SJCRH30 (cell line): Measurements from ENCODE around the gene PCSK9. TPM values are rescaled to one million over a fixed set of nuclear protein-coding genes. Genes with fewer than 3 reads are reported as not detected.

Source experiments
- DNase-seq, 2 experiments: peaks; one replicate each; pipeline ENCODE4 v3.0.0-alpha.2; 2015 to 2020
- H3K27ac ChIP-seq: fragments of 250-450 bp; sonication (Bioruptor Pico); 2 replicates; pipeline ENCODE4 v1.5.1; 2020; ENCODE audit warnings: mild to moderate bottlenecking, moderate library complexity
- H3K27me3 ChIP-seq: fragments of 250-450 bp; sonication (Bioruptor Pico); 2 replicates; pipeline ENCODE4 v1.5.1; 2020; ENCODE audit warnings: mild to moderate bottlenecking, moderate library complexity
- H3K36me3 ChIP-seq: fragments of 250-450 bp; sonication (Bioruptor Pico); 2 replicates; pipeline ENCODE4 v1.5.1; 2020; ENCODE audit warnings: mild to moderate bottlenecking, moderate library complexity
- H3K4me1 ChIP-seq: fragments of 250-450 bp; sonication (Bioruptor Pico); 2 replicates; pipeline ENCODE4 v1.5.1; 2020; ENCODE audit warnings: mild to moderate bottlenecking, moderate library complexity
- H3K4me3 ChIP-seq: fragments of 250-450 bp; sonication (Bioruptor Pico); 2 replicates; pipeline ENCODE4 v1.5.1; 2020; ENCODE audit warnings: mild to moderate bottlenecking, moderate library complexity
- H3K9me3 ChIP-seq: fragments of 250-450 bp; sonication (Bioruptor Pico); replicated peaks from 2 replicates; pipeline ENCODE4 v1.5.1; 2020; ENCODE audit warnings: mild to moderate bottlenecking, moderate library complexity
- total RNA-seq: library from RNA; depleted of rRNA; stranded (reverse); fragments of >200 nt; shearing (Covaris generic); gene quantifications from 2 replicates; pipeline ENCODE4 v1.2.3, GENCODE V29; 2014

Gene PCSK9
- total RNA-seq, 1 experiment from 2014 or later, result 0.22 TPM

DNA sequence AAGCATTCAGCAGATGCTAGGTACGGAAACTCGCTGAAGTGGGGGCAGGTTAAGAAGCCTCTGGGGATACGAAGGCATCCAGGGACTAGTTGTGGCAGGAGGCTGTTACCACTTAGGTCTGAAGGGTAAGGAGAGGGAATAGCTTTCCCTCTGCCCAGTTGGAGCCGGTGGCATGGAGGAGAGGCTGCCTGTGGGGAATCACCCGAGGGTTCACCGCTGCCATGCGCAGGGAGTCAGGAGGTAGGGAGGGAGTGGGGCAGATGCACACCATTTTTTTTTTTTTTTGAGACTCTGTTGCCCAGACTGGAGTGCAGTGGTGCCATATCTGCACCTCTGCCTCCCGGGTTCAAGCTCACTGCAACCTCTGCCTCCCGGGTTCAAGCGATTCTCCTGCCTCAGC, 6.1 kb downstream of the PCSK9 start:
- Histone ChIP-seq H3K4me1 (no peaks in the 10 kb centered on the region; the same call in 1 of the 2 replicates), H3K9me3 (no peaks in the 10 kb centered on the region), H3K27me3 (peaks cover 4% of the 10 kb centered on the region; the same call in 1 of the 2 replicates), H3K27ac (no peak overlapping the region), H3K36me3 (no peaks in the 10 kb centered on the region), H3K4me3 (no peak overlapping the region)
- DNase-seq, result no peak

DNA sequence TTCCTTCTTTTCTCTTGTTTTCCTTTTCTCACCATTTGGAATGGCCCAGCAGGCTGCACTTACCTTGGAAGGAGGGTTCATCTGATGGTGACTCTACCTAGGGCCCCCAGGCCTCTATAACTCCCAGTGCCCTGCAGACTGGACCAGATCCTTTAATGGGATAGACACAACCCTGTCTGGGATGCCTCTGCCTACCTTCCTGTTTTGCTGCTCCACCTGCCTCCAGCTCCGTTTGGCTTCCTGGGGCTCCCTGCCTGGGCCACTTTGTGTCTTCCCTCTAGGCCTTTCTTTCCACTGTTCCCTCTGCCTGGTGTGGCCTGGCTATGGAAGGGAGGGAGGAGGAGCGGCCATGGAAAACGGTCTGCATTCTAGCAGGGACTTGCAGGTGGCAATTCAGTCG, 7.5 kb downstream of the PCSK9 start:
- H3K4me3 ChIP-seq, result no peak overlapping the region
- no peak for DNase-seq
- no peaks in the 10 kb centered on the region; the same call in 1 of the 2 replicates for H3K4me1 ChIP-seq
- no peak overlapping the region for H3K27ac ChIP-seq
- peaks cover 12% of the 10 kb centered on the region for H3K27me3 ChIP-seq
- no peaks in the 10 kb centered on the region for H3K36me3 ChIP-seq
- no peaks in the 10 kb centered on the region for H3K9me3 ChIP-seq

DNA sequence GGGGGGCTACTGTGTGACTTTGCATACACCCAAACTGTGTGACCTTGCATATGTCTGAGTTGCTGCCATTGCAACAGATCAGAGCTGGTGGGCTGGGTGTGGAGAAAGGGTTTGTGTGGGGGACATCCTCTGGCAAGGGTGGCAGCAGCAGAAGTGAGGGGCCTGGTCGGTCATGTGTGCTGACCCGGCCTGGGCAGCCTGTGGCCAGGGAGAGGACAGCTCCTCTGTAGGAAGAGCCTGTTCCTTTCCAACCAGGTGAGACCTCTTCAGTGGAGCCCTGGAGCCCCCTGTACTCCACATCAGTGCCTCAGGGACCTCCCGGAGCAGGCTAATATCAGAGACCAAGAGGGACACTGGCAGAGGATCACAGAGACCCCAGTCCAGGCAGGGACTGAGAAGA, 8.3 kb downstream of the PCSK9 start:
- DNase-seq, result no peak
- H3K4me3 ChIP-seq, result no peak overlapping the region
- no peaks in the 10 kb centered on the region; the same call in 1 of the 2 replicates for H3K4me1 ChIP-seq
- H3K9me3 ChIP-seq, result no peaks in the 10 kb centered on the region
- no peaks in the 10 kb centered on the region for H3K36me3 ChIP-seq
- no peak overlapping the region for H3K27ac ChIP-seq
- H3K27me3 ChIP-seq, result peaks cover 12% of the 10 kb centered on the region

DNA sequence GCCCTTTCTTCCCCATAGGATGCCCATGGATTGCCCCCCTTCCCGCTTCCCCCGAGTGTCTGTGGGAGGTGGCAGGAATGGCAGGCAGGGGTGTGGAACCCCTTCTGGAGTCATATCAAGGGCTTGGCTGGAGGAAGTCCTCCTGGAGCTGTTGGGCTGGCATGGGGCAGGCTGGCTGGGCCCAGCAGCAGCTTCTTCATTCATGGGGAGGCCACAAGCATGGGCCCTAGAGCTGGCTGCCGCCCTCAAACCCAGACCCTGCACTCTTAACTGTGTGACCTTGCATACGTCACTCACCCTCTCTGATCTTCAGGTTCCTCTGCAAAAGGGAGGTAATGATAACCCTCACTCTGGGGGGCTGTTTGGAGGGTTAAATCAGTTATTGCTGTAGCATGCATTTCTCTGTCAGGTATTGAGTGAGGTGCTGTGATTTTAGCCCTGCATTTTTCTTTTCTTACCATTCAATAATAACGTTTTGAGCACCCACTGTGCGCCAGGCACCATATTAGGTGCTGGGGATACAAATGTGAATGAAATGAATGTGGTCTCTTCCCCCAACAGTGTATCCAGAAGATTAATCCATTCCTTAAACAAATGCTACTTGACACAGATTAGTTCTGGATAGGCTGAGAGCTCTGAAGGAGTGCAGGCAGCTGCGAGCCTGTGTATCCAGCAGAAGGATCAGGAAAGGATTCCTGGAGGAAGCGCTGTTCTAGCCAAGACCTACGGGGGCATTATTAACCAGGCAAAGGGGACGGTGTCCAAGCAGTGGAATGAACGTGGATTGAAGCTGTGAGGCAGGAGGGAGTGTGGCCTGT, 9.3 kb downstream of the PCSK9 start:
- Histone ChIP-seq H3K27me3 (peaks cover 12% of the 10 kb centered on the region), H3K9me3 (no peaks in the 10 kb centered on the region), H3K4me3 (no peak overlapping the region), H3K4me1 (no peaks in the 10 kb centered on the region; the same call in 1 of the 2 replicates), H3K27ac (no peak overlapping the region), H3K36me3 (no peaks in the 10 kb centered on the region)
- DNase-seq, result peak; percentile 34 to 52

DNA sequence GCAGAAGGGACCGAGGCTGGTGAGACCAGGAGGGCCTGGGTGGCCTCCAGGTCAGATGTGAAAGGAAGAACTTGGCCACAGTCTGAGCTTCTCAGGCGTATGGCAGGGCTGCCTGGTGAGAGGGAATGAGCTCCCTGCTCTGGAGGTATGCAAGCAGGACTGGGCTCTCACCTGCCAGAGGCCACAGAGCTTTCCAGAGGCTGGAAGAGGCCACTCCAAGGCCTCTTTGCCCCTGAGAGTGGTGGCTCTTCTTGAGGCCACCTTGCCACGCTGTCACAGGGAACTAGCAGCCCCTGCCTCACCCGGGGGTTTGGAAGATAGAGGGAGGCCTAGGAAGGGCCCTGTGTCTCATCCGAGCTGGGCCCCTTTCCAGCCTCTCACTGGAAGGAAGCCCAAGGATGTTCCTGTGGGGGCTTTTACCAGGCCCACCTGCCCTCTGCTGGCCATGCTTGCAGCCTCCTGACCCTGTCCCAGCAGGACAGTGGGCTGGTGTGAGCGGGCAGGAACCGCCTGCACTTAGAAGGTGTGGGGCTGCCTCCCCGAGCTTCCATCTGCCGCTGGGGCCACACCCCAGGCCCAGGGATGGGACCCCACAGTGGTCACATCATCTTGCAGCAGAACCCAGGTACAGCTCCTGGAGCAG, 10.0 kb downstream of the PCSK9 start:
- H3K27me3 ChIP-seq, result peaks cover 12% of the 10 kb centered on the region
- no peaks in the 10 kb centered on the region; the same call in 1 of the 2 replicates for H3K4me1 ChIP-seq
- no peak overlapping the region for H3K27ac ChIP-seq
- no peak overlapping the region for H3K4me3 ChIP-seq
- DNase-seq, result no peak
- no peaks in the 10 kb centered on the region for H3K9me3 ChIP-seq
- no peaks in the 10 kb centered on the region for H3K36me3 ChIP-seq

DNA sequence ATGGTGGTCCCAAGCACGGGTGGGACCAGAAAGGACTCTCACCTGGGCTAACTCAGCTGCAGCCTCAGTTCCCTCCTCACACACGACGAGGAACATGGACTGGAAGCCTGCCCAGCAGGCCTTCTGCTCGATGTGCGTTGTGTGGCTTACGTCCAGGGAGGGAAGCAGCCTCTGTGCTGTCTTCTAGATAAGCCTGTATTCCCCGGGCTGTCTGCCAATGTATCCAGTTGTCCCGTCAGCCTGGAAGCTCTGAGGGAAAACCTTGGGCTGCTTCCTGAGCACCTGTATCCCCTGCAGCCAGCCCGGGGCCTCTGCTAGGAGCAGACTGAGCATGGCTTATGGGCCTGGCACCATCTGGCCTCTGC, 10.5 kb downstream of the PCSK9 start:
- Histone ChIP-seq H3K4me3 (no peak overlapping the region), H3K9me3 (no peaks in the 10 kb centered on the region), H3K36me3 (no peaks in the 10 kb centered on the region), H3K4me1 (no peaks in the 10 kb centered on the region; the same call in 1 of the 2 replicates), H3K27me3 (peaks cover 12% of the 10 kb centered on the region), H3K27ac (no peak overlapping the region)
- DNase-seq, result peak; percentile 28 to 45

DNA sequence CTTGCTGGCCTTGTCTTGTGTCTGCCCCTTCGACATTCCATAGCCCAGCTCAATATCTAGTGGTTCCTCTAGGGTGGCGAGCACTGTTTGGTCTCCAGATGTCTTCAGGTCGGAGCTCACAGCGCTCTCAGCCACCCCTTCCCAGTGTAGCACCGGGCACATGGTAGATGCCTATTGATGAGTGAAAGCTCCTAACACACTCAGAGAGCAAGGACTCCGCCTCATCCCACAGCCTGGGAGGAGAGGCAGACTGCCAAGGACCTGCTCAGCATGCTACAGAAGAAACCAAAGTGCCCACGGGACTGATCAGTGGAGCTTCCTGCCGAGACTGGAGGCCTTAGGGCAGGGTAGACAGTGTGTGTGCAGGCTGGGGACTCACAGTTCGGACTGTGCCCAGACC, 10.9 kb downstream of the PCSK9 start:
- H3K9me3 ChIP-seq, result no peaks in the 10 kb centered on the region
- H3K27me3 ChIP-seq, result peaks cover 12% of the 10 kb centered on the region
- H3K4me3 ChIP-seq, result no peak overlapping the region
- H3K4me1 ChIP-seq, result no peaks in the 10 kb centered on the region; the same call in 1 of the 2 replicates
- H3K36me3 ChIP-seq, result no peaks in the 10 kb centered on the region
- H3K27ac ChIP-seq, result no peak overlapping the region
- DNase-seq, result no peak

DNA sequence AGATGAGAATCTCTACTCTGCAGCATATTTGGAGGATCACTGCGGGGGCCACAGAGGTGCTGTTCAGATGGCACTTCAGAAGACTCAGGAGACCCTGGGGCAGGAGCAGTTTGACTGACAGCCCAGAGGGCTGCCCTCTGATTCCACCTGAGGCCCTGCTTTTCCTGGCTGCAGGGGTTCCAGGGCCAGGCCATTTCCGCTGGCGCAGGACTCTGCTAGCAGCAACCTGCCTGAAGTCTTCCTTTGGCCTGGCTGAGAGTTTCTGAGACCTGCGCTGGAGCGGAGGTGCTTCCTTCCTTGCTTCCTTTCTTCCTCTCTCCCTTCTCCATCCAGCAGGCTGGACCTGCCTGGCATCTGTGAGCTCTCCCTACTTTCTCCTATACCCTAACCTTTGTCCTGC, 11.8 kb downstream of the PCSK9 start:
- no peaks in the 10 kb centered on the region; the same call in 1 of the 2 replicates for H3K4me1 ChIP-seq
- H3K4me3 ChIP-seq, result no peak overlapping the region
- no peak for DNase-seq
- H3K27ac ChIP-seq, result no peak overlapping the region
- H3K36me3 ChIP-seq, result no peaks in the 10 kb centered on the region
- no peaks in the 10 kb centered on the region for H3K9me3 ChIP-seq
- peaks cover 12% of the 10 kb centered on the region for H3K27me3 ChIP-seq

DNA sequence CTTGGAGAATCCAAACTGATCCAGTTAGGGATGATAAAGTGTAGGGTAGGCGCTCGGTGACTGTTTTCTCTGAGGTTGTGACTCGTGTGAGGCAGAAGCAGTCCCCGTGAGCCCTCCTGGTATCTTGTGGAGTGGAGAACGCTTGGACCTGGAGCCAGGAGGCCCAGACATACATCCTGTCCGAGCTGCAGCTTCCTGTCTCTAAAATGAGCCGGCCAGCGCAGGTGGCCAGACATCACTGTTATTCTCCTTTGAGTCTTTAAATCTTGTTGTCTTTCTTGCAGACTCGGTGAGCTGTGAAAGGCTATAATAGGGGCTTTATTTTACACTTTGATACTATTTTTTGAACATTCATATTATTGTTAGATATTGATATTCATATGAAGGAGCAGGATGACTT, 12.3 kb downstream of the PCSK9 start:
- Histone ChIP-seq H3K36me3 (no peaks in the 10 kb centered on the region), H3K9me3 (no peaks in the 10 kb centered on the region), H3K27me3 (peaks cover 12% of the 10 kb centered on the region), H3K4me1 (no peaks in the 10 kb centered on the region; the same call in 1 of the 2 replicates), H3K27ac (no peak overlapping the region), H3K4me3 (no peak overlapping the region)
- no peak for DNase-seq

DNA sequence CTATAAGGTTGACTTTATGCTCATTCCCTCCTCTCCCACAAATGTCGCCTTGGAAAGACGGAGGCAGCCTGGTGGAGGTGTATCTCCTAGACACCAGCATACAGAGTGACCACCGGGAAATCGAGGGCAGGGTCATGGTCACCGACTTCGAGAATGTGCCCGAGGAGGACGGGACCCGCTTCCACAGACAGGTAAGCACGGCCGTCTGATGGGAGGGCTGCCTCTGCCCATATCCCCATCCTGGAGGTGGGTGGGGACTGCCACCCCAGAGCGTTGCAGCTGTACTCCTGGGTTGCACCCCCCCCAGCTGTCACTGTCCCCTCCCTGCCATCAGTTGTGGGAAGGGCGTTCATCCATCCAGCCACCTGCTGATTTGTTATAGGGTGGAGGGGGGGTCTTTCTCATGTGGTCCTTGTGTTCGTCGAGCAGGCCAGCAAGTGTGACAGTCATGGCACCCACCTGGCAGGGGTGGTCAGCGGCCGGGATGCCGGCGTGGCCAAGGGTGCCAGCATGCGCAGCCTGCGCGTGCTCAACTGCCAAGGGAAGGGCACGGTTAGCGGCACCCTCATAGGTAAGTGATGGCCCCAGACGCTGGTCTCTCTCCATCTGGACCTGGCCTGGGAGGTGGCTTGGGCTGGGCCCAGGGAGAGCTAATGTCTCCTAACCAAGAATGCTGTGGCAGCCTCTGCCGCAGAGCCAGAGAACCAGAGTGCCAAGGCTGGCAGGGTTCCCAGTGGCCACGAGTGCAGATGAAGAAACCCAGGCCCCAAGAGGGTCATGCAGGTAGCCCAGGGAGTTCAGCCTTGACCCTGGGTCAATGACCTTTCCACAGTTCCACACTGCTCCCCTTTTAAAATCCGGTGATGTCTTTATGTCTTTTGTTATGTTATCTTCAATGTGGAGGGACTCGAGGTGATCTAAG, 13.1 kb downstream of the PCSK9 start:
- Histone ChIP-seq H3K27me3 (peaks cover 12% of the 10 kb centered on the region), H3K36me3 (no peaks in the 10 kb centered on the region), H3K4me1 (no peaks in the 10 kb centered on the region; the same call in 1 of the 2 replicates), H3K27ac (no peak overlapping the region), H3K9me3 (no peaks in the 10 kb centered on the region), H3K4me3 (no peak overlapping the region)
- DNase-seq, result no peak

DNA sequence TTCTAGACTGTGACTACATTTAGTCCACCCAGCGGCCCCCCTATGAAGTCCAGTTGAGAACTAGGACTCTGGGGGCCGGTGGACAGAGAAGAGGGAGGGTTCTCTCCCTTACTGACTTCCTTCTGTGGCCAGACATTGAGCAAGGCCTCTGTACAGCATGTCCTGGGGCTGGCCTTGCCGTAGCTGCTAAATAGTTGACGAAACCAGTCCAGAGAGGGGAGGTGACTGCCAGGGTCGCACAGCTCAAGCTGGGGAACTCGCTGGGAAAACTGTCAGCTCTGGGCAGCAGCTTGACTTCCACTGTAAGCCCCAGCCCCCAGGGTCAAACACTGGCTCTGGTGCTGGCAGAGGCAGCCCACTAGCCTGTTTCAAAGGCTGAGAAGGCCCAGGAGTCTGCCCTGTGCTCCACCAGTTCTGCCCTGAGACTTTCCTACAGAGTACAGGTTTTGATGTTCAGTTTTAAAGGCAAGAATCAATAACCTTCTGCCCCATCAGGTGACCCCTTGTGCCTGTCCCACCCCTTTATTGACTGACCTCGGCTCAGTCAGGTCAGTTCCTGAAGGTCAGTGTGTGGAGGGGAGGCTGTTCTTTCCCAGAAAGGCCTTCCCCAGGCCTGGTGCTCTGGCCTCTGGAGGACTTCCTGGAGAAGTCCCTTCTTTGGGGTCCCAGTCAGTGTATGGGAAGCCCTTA, 14.1 kb downstream of the PCSK9 start:
- H3K27ac ChIP-seq, result no peak overlapping the region
- DNase-seq, result no peak
- no peaks in the 10 kb centered on the region for H3K9me3 ChIP-seq
- peaks cover 8% of the 10 kb centered on the region; the same call in 1 of the 2 replicates for H3K27me3 ChIP-seq
- no peaks in the 10 kb centered on the region for H3K36me3 ChIP-seq
- no peaks in the 10 kb centered on the region; the same call in 1 of the 2 replicates for H3K4me1 ChIP-seq
- H3K4me3 ChIP-seq, result no peak overlapping the region

DNA sequence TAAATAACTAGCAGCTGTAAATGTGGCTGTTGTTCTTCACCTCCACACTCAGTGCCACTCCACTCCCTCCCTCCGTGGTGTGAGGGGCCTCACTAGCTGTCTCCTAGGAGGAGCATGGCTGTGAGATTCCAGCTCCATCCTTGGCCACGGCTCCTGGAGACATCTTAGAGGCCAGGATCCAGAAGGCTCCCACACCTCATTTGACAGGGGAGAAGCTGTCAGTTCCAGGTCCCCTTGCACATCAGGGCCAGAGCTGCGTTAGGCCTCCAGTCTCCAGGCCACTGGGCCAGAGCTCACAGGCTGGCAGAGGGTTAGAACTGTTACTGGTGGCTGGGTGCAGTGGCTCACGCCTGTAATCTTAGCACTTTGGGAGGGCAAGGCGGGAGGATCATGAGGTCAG, 15.0 kb downstream of the PCSK9 start:
- H3K9me3 ChIP-seq, result no peaks in the 10 kb centered on the region
- no peaks in the 10 kb centered on the region for H3K36me3 ChIP-seq
- peaks cover 8% of the 10 kb centered on the region; the same call in 1 of the 2 replicates for H3K27me3 ChIP-seq
- H3K4me1 ChIP-seq, result no peaks in the 10 kb centered on the region; the same call in 1 of the 2 replicates
- no peak overlapping the region for H3K27ac ChIP-seq
- DNase-seq, result no peak
- H3K4me3 ChIP-seq, result no peak overlapping the region

DNA sequence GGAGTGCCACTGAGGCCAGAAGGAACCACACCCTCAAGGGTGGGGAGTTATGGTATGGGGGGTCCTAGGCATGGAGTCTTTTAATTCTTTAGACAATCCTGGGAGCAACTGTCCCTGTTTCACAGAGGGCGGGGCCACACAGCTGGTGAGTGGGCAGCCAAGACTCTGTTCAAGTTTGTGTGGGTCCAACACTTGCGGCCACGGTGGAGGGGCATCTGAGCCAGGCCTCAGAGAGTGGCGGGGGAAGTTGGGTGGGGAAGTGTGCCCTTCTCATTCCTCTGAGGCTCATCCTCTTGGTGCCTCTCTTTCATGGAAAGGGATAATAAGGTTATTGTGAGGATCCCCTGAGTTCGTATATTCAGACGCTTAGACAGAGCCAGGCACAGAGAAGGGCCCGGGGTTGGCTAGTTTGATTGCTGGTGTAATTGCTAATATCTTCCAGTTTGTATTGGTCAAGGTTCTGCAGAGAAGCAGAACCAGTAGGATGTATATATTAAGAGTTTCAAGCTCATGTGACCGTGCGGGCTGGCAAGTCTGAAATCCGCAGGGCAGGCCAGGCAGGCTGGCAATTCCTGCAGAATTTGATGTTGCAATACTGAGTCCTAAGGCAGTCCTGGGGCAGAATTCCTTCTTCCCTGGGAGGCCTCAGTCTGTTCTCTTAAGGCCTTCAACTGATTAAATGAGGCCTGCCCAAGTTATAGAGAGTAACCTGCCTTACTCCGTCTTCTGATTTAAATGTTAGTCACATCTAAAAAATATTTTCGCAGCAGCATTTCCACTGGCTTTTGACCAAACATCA, 15.9 kb downstream of the PCSK9 start:
- no peak overlapping the region for H3K4me3 ChIP-seq
- peak in 1 of 2 experiments; percentile 36 for DNase-seq
- H3K27ac ChIP-seq, result no peak overlapping the region
- peaks cover 8% of the 10 kb centered on the region; the same call in 1 of the 2 replicates for H3K27me3 ChIP-seq
- no peaks in the 10 kb centered on the region for H3K4me1 ChIP-seq
- H3K36me3 ChIP-seq, result no peaks in the 10 kb centered on the region
- H3K9me3 ChIP-seq, result no peaks in the 10 kb centered on the region
